Uterus (tissue), 4 donors: ENCODE results near the gene FAM228B. TPM values are rescaled to one million over a fixed set of nuclear protein-coding genes. Genes with fewer than 3 reads are reported as not detected.

Experiments
- DNase-seq, 2 donors: peaks; one replicate each; pipeline ENCODE4 v3.0.0-alpha.2; 2019 to 2020
- H3K27ac ChIP-seq, 2 donors: fragments of 200-600 bp; sonication (generic); 1 replicate in 1 of 2; 2 replicates in 1 of 2; pipeline ENCODE4 v1.5.1; 2016 to 2018
- H3K27me3 ChIP-seq, 2 donors: fragments of 200-600 bp; sonication (generic); one replicate each; pipeline ENCODE4 v1.5.1; 2018 to 2019; ENCODE audit warnings: control low read depth in 1 of 2
- H3K36me3 ChIP-seq, 2 donors: fragments of 200-600 bp; sonication (generic); one replicate each; pipeline ENCODE4 v1.5.1; 2019; ENCODE audit warnings: control low read depth in 1 of 2
- H3K4me1 ChIP-seq, 2 donors: fragments of 200-600 bp; sonication (generic); one replicate each; pipeline ENCODE4 v1.5.1; 2018 to 2019; ENCODE audit warnings: control low read depth in 1 of 2
- H3K4me3 ChIP-seq, 2 donors: fragments of 200-600 bp; sonication (generic); 1 replicate in 1 of 2; 2 replicates in 1 of 2; pipeline ENCODE4 v1.5.1; 2018 to 2019; ENCODE audit warnings: mild to moderate bottlenecking in 1 of 2
- H3K9me3 ChIP-seq, 2 donors: fragments of 200-600 bp; sonication (generic); one replicate each; pipeline ENCODE4 v1.5.1; 2019; ENCODE audit warnings: control low read depth in 1 of 2
- POLR2A ChIP-seq, 2 donors: fragments of 450-650 bp; IDR thresholded peaks; one replicate each; pipeline ENCODE4 v1.6.1; 2016; ENCODE audit warnings: antibody characterized with exemption in 2 of 2, mild to moderate bottlenecking in 1 of 2, moderate library complexity in 1 of 2
- intact Hi-C: fragments of 100-400 bp; cut with DNase I; formaldehyde crosslinking; loops from one replicate; pipeline ENCODE4 v1.15.1; 2023; ENCODE audit warnings: low total_unique reads
- total RNA-seq, 4 donors: library from RNA; depleted of rRNA in 3 of 4; stranded (reverse); fragments of >200 nt in 3 of 4; gene quantifications; one replicate each; pipeline versions ENCODE4 v1.1.0 to v1.2.4, GENCODE V29; 2014 to 2023
- TF ChIP-seq, protein P1 (sequence below), 4 experiments: fragments of 200-600 bp in 2 of 4; fragments of 450-650 bp in 2 of 4; sonication (generic) in 2 of 4; IDR thresholded peaks; one replicate each; pipeline ENCODE4 v1.5.1; 2016 to 2019; ENCODE audit warnings: antibody characterized with exemption in 4 of 4, mild to moderate bottlenecking in 2 of 4, moderate library complexity in 1 of 4
- donor health status: DM: yes; HTN: yes; CAD: no.

FAM228B gene
- total RNA-seq, 4 donors from 2014 or later = 25.1 to 96.1 (median 51.7) TPM

DNA sequence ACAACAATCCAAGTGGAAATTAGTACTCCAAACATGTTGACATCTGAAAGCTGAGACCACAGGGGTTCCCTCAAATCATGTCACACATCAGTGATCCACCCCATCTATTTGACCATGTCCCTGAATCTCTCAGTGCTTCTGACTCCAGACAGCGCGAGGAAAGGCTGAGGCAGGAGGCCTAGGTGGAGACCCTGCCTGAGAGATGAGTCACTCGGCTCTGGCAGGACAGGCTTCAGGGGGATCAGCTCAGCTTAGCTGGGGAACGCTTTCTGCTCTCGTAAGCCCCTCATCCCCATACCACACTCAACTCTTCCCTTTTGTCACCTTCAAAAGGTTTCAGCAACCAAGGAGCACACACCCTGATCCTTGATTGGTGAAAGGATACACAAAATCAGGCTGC, 45.8 kb downstream of the FAM228B start:
- no peaks in the 10 kb centered on the region for H3K4me1 ChIP-seq
- no peak for DNase-seq
- no peaks in the 10 kb centered on the region for H3K9me3 ChIP-seq
- intact Hi-C loops = no loop called here
- H3K27ac ChIP-seq = no peak overlapping the region
- no peaks in the 10 kb centered on the region for H3K36me3 ChIP-seq
- no peak overlapping the region for H3K4me3 ChIP-seq
- H3K27me3 ChIP-seq = no peaks in the 10 kb centered on the region
- TF ChIP-seq, protein P1, sequence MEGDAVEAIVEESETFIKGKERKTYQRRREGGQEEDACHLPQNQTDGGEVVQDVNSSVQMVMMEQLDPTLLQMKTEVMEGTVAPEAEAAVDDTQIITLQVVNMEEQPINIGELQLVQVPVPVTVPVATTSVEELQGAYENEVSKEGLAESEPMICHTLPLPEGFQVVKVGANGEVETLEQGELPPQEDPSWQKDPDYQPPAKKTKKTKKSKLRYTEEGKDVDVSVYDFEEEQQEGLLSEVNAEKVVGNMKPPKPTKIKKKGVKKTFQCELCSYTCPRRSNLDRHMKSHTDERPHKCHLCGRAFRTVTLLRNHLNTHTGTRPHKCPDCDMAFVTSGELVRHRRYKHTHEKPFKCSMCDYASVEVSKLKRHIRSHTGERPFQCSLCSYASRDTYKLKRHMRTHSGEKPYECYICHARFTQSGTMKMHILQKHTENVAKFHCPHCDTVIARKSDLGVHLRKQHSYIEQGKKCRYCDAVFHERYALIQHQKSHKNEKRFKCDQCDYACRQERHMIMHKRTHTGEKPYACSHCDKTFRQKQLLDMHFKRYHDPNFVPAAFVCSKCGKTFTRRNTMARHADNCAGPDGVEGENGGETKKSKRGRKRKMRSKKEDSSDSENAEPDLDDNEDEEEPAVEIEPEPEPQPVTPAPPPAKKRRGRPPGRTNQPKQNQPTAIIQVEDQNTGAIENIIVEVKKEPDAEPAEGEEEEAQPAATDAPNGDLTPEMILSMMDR (IDR thresholded peaks at IDR 0.05) = no peak
- TF ChIP-seq POLR2A (IDR thresholded peaks at IDR 0.05) = no peak

- no peaks in the 10 kb centered on the region for H3K36me3 ChIP-seq
- TF ChIP-seq, protein P1 (IDR thresholded peaks at IDR 0.05) = no peak
- no peak for TF ChIP-seq POLR2A (IDR thresholded peaks at IDR 0.05)
- H3K4me1 ChIP-seq = no peaks in the 10 kb centered on the region
- H3K27ac ChIP-seq = no peak within 1 kb of the TSS
- no peaks in the 10 kb centered on the region for H3K9me3 ChIP-seq
- intact Hi-C loops = no loop called here
- no peak for DNase-seq
- H3K4me3 ChIP-seq = no peak within 1 kb of the TSS
- no peaks in the 10 kb centered on the region for H3K27me3 ChIP-seq
Observed at GRCh38 chr2:24174851-24175277, 51.6 kb downstream of the FAM228B start, which contains the start of gene FAM228A. FAM228A (plus strand) TSS chr2:24175053; CDS start chr2:24175481, 428 bp downstream.

GRCh38 chr2:24175631-24176187, 52.4 kb downstream of the FAM228B start:
- H3K27me3 ChIP-seq = no peaks in the 10 kb centered on the region
- intact Hi-C loops = no loop called here
- no peak overlapping the region for H3K27ac ChIP-seq
- no peaks in the 10 kb centered on the region for H3K4me1 ChIP-seq
- TF ChIP-seq, protein P1 (IDR thresholded peaks at IDR 0.05) = no peak
- no peak for TF ChIP-seq POLR2A (IDR thresholded peaks at IDR 0.05)
- no peak overlapping the region for H3K4me3 ChIP-seq
- H3K36me3 ChIP-seq = no peaks in the 10 kb centered on the region
- no peak for DNase-seq
- no peaks in the 10 kb centered on the region for H3K9me3 ChIP-seq

DNA sequence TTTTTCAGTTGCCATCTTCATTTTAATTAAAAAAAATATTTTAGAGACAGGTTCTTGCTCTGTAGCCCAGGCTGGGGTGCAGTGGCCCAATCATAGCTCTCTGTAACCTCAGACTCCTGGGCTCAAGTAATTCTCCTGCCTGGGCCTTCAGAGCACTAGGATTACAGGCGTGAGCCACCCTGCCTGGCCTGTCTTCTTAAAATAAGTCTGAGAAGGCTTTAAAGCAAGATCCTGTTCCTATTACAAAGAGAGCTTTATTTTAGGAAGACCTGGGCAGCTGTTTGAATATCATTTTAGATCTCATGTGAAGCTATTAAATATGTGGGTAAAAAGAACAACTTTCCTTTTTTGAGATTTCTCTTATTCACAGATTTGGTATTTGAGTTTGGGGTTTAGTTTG, 53.1 kb downstream of the FAM228B start:
- no peaks in the 10 kb centered on the region for H3K9me3 ChIP-seq
- H3K27me3 ChIP-seq = no peaks in the 10 kb centered on the region
- TF ChIP-seq, protein P1 (IDR thresholded peaks at IDR 0.05) = no peak
- no peak for TF ChIP-seq POLR2A (IDR thresholded peaks at IDR 0.05)
- intact Hi-C loops = no loop called here
- H3K36me3 ChIP-seq = no peaks in the 10 kb centered on the region
- no peaks in the 10 kb centered on the region for H3K4me1 ChIP-seq
- H3K4me3 ChIP-seq = no peak overlapping the region
- H3K27ac ChIP-seq = no peak overlapping the region
- no peak for DNase-seq

- no peak for DNase-seq
- H3K4me1 ChIP-seq = no peaks in the 10 kb centered on the region
- H3K27me3 ChIP-seq = no peaks in the 10 kb centered on the region
- H3K27ac ChIP-seq = no peak overlapping the region
- no peaks in the 10 kb centered on the region for H3K36me3 ChIP-seq
- intact Hi-C loops = no loop called here
- H3K9me3 ChIP-seq = no peaks in the 10 kb centered on the region
- TF ChIP-seq, protein P1 (IDR thresholded peaks at IDR 0.05) = no peak
- no peak for TF ChIP-seq POLR2A (IDR thresholded peaks at IDR 0.05)
- H3K4me3 ChIP-seq = no peak overlapping the region
Observed at GRCh38 chr2:24179683-24180082, 56.4 kb downstream of the FAM228B start.
